Lower leg skin (tissue), 3 donors: ENCODE data around the gene CACNB4.

Source experiments
- POLR2A ChIP-seq, 2 donors: fragments of 450-650 bp; IDR thresholded peaks; one replicate each; pipeline ENCODE4 v1.6.1; 2016 to 2017; ENCODE audit warnings: antibody characterized with exemption in 2 of 2, mild to moderate bottlenecking in 1 of 2, moderate library complexity in 1 of 2
- TF ChIP-seq, protein P1 (sequence below), 3 donors: fragments of 450-650 bp; IDR thresholded peaks; one replicate each; pipeline ENCODE4 v1.5.1; 2016; ENCODE audit warnings: antibody characterized with exemption in 3 of 3, mild to moderate bottlenecking in 3 of 3, moderate library complexity in 2 of 3

- TF ChIP-seq, protein P1, sequence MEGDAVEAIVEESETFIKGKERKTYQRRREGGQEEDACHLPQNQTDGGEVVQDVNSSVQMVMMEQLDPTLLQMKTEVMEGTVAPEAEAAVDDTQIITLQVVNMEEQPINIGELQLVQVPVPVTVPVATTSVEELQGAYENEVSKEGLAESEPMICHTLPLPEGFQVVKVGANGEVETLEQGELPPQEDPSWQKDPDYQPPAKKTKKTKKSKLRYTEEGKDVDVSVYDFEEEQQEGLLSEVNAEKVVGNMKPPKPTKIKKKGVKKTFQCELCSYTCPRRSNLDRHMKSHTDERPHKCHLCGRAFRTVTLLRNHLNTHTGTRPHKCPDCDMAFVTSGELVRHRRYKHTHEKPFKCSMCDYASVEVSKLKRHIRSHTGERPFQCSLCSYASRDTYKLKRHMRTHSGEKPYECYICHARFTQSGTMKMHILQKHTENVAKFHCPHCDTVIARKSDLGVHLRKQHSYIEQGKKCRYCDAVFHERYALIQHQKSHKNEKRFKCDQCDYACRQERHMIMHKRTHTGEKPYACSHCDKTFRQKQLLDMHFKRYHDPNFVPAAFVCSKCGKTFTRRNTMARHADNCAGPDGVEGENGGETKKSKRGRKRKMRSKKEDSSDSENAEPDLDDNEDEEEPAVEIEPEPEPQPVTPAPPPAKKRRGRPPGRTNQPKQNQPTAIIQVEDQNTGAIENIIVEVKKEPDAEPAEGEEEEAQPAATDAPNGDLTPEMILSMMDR (IDR thresholded peaks at IDR 0.05) = no peak
- TF ChIP-seq POLR2A (IDR thresholded peaks at IDR 0.05) = no peak
Observed at GRCh38 chr2:151799886-151800292, 299.0 kb downstream of the CACNB4 start.
